Measurements from ENCODE around the gene ZNF532. TPM values are rescaled to one million over a fixed set of nuclear protein-coding genes. Genes with fewer than 3 reads are reported as not detected.

Gene ZNF532
- total RNA-seq, 1 experiment from 2014 or later, result 258 TPM

GRCh38 chr18:58887613-58887963 lies 22.9 kb downstream of the ZNF532 start:
- Histone ChIP-seq H3K23ac (ENCODE audit: insufficient read length, low read depth, low read length) (no peak overlapping the region), H3K27ac (ENCODE audit: insufficient read length, low read depth, low read length) (no peak overlapping the region), H3K27me3 (ENCODE audit: insufficient read depth, low read length) (no peaks in the 10 kb centered on the region), H2BK120ac (ENCODE audit: low read depth, low read length, poor library complexity, severe bottlenecking) (no peak overlapping the region), H3K18ac (ENCODE audit: insufficient read length, low read depth, low read length) (no peak overlapping the region), H2AFZ (ENCODE audit: low read length) (no peak overlapping the region), H3K4me2 (ENCODE audit: insufficient read depth, insufficient read length, low read length) (no peak overlapping the region), H2AK5ac (ENCODE audit: insufficient read length, low read length) (no peak overlapping the region), H2BK12ac (ENCODE audit: insufficient read length, low read depth, low read length) (no peak overlapping the region), H2BK5ac (ENCODE audit: insufficient read length, low read length) (no peak overlapping the region), H3K23me2 (ENCODE audit: insufficient read length, low read depth, low read length, poor library complexity, severe bottlenecking) (no peaks in the 10 kb centered on the region), H4K8ac (replicated peaks; ENCODE audit: insufficient read length, low read depth, low read length) (no peak overlapping the region), H3K9ac (ENCODE audit: extremely low read depth, insufficient read length, low read length) (no peak overlapping the region), H2BK15ac (ENCODE audit: low read depth, low read length) (no peak overlapping the region), H4K91ac (ENCODE audit: insufficient read length, low read depth, low read length) (no peak overlapping the region), H3K14ac (ENCODE audit: insufficient read depth, low read length) (no peak overlapping the region), H3T11ph (ENCODE audit: low read length) (no peak overlapping the region), H3K9me3 (ENCODE audit: control insufficient read depth, low read depth, low read length) (no peaks in the 10 kb centered on the region), H3K79me2 (ENCODE audit: insufficient read depth, low read length) (peaks cover 39% of the 10 kb centered on the region), H3K79me1 (ENCODE audit: insufficient read depth, low read depth, low read length, poor library complexity, severe bottlenecking) (peaks cover 7% of the 10 kb centered on the region), H2BK20ac (ENCODE audit: low read depth, low read length, poor library complexity, severe bottlenecking) (no peak overlapping the region), H4K20me1 (ENCODE audit: control insufficient read depth, insufficient read depth, insufficient read length) (no peaks in the 10 kb centered on the region), H3K4me1 (ENCODE audit: insufficient read depth, low read length) (no peaks in the 10 kb centered on the region; the same call in 1 of the 2 replicates), H3K56ac (ENCODE audit: insufficient read length, low read depth, low read length) (no peak overlapping the region), H3K4ac (ENCODE audit: low read depth, low read length) (no peak overlapping the region), H4K5ac (ENCODE audit: insufficient read length, low read depth, low read length) (no peak overlapping the region)
- Mint-ChIP-seq H3K27ac (peak overlapping the region; percentile 75 to 93 (median 82); a peak in 5 of 7 replicates), H3K9me3 (no peaks in the 10 kb centered on the region; a peak in 1 of 5 replicates), H3K27me3 (ENCODE audit: low read depth) (no peaks in the 10 kb centered on the region), H3K4me3 (no peak overlapping the region), H3K4me1 (peaks cover 30 to 32% of the 10 kb centered on the region in 2 experiments), H3K36me3 (ENCODE audit: insufficient read depth in 1 of 3, low read depth in 3 of 3) (peaks cover 38 to 85% (median 69%) of the 10 kb centered on the region in 3 experiments; a peak in 6 of 7 replicates)
- no peak for DNase-seq
- no CpG with 5 or more reads among the region's 10 CpGs for WGBS (ENCODE audit: extremely low coverage, insufficient read length, low lambda C conversion rate)
- no peak for TF ChIP-seq CTCF (conservative IDR thresholded peaks at IDR 0.05)

Measured in H9 (cell line).